GM21529 (cell line): ENCODE measurements around the gene UCP2.
"Not testable (repeated sequence)": the region's sequence is repeated elsewhere in the genome, so short reads cannot be mapped to it uniquely, and the experiment has no call there.

Experiments used
- ATAC-seq: cut with Tn5 transposase; IDR thresholded peaks from one replicate; pipeline ENCODE4 v1.9.1; 2021; ENCODE audit not compliant: unreplicated experiment

Gene UCP2

GRCh38 chr11:73946798-73947458 lies 35.7 kb downstream of the UCP2 start:
- ATAC-seq, result no peak

- ATAC-seq, result no peak
Observed at GRCh38 chr11:73945396-73945795, 37.2 kb downstream of the UCP2 start.

- no peak for ATAC-seq
Observed at GRCh38 chr11:73944901-73945300, 37.7 kb downstream of the UCP2 start.

DNA sequence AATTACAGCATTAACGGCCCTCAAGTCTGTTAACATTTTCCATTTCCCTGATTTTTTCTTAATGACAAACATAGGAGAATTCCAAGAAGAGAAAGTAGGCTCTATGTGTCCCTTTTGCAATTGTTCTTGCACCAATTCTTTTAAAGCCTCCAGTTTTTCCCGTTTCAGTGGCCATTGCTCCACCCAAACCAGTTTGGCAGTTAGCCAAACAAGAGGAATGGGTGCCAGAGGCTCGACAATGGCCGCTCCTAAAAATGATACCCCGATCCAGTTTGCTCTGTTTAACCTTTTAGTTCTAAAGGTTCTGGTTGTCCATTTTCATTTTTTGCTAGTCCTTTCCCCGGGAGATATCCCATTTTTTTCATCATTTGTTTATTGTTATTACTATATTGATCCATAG lies 38.6 kb downstream of the UCP2 start:
- no peak for ATAC-seq

- no peak for ATAC-seq
Observed at GRCh38 chr11:73942010-73942409, 40.6 kb downstream of the UCP2 start.

GRCh38 chr11:73940801-73941570 lies 41.7 kb downstream of the UCP2 start:
- ATAC-seq, result no peak

- ATAC-seq, result no peak
Observed at GRCh38 chr11:73939096-73939495, 43.5 kb downstream of the UCP2 start.

DNA sequence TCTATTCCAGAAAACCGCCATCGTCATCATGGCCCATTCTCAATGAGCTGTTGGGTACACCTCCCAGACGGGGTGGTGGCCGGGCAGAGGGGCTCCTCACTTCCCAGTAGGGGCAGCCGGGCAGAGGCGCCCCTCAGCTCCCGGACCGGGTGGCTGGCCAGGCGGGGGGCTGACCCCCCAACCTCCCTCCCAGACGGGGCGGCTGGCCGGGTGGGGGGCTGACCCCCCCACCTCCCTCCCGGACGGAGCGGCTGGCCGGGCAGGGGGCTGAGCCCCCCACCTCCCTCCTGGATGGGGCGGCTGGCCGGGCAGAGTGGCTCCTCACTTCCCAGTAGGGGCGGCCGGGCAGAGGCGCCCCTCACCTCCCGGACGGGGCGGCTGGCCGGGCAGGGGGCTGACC lies 46.6 kb downstream of the UCP2 start:
- not testable (repeated sequence) for ATAC-seq

DNA sequence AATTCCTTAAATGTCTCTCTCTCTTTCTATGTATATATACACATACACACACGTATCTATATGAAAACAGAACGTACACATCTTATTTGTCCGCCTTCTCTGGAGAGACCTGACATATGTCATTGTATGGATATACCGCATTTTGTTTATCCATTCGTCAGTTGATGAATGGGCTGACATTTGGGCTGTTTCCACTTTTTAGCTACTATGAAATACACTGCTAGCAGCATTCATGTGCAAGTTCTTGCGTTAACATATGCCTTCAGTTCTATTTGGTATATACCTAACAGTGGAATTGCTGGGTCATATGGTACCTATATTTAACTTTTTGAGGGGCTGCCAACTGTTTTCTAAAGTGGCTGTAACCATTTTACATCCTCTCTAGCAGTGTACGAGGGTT lies 49.9 kb downstream of the UCP2 start:
- no peak for ATAC-seq

DNA sequence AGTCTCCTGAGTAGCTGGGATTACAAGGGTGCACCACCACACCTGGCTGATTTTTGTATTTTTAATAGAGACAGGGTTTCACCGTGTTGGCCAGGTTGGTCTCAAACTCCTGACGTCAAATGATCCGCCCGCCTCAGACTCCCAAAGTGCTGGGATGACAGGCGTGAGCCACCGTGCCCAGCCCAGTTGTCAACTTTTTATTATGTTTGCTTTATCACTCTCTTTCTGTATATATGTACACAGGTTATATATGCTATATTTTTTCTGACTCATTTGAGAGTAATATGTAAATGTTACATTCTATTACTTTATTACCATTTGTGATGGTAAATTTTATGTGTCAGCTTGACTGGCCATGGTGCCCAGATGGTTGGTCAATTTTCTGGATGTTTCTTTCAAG lies 50.7 kb downstream of the UCP2 start:
- ATAC-seq, result no peak

DNA sequence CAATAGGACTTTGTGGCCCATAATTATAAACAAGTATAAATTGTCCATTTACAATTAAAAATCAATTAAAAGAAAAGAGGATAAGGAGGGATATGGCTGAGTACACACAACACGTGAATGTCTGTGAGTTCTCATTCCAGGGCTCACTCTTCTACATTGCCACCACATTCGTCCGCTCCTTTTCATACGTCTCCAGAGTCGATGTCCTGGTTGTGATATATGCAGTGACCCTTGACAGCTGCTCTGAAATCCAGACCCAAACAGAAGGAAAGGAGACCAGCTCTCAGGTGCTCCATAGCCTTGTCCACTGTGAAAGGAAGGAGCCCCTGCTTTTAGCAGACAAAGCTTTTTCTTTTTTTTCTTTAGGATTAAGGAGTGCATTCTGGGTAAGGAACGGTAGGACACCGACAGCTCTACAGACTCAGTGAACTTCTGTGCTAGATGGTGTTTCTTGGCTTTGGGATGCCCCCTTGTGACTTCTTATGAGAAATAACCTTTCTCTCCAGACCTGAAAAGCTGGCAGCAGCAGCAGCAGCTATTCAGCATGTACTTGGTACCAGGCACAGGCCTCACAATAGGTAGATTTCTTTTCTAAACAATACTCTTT lies 51.5 kb downstream of the UCP2 start:
- ATAC-seq, result no peak

DNA sequence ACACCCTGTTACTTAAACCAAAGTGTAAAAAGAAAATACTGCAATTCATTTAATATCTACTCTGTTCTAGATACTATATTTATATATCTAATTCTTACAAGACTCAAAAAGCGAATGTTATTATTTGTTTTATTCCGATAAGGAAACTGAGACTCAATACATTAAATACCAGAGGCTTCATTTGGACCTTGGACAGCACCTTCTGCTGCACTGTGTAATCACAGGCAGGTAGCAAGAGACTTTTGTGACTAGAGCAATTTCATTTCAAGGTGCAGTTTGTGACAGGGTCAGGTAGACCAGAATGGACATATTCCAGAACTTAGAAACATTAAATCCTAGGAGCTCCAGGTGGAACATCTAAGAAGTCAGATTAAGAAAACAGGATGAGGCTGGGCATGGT lies 53.3 kb downstream of the UCP2 start:
- no peak for ATAC-seq
